Neuronal stem cell (in vitro differentiated cells): ENCODE data around the gene RPS27A.

Experiments
- DNase-seq: peaks from one replicate; pipeline ENCODE4 v3.0.0-alpha.2; 2013; ENCODE audit warnings: low spot score
- H2AFZ ChIP-seq: one replicate; pipeline ENCODE4 v1.6.1; 2013; ENCODE audit warnings: mild to moderate bottlenecking, low read length, inconsistent platforms
- H2AK5ac ChIP-seq: 2 replicates; pipeline ENCODE4 v1.6.1; 2013; ENCODE audit warnings: low read depth, mild to moderate bottlenecking, inconsistent platforms, low read length, moderate library complexity, mixed read lengths
- H2BK120ac ChIP-seq: 2 replicates; pipeline ENCODE4 v1.6.1; 2013; ENCODE audit warnings: low read depth, mild to moderate bottlenecking, inconsistent platforms, low read length, moderate library complexity, mixed read lengths
- H2BK12ac ChIP-seq: one replicate; pipeline ENCODE4 v1.6.1; 2013; ENCODE audit warnings: low read length, inconsistent platforms
- H2BK15ac ChIP-seq: 2 replicates; pipeline ENCODE4 v1.6.1; 2013; ENCODE audit warnings: mild to moderate bottlenecking, low read length, inconsistent platforms, mixed read lengths
- H2BK5ac ChIP-seq: one replicate; pipeline ENCODE4 v1.6.1; 2013; ENCODE audit warnings: inconsistent platforms, mild to moderate bottlenecking, low read length, moderate library complexity
- H3K14ac ChIP-seq: one replicate; pipeline ENCODE4 v1.6.1; 2013; ENCODE audit warnings: low read length, inconsistent platforms
- H3K18ac ChIP-seq: 2 replicates; pipeline ENCODE4 v1.6.1; 2013; ENCODE audit warnings: low read length, inconsistent platforms
- H3K23ac ChIP-seq: 2 replicates; pipeline ENCODE4 v1.6.1; 2013; ENCODE audit warnings: low read depth, mild to moderate bottlenecking, mixed read lengths, low read length, inconsistent platforms; ENCODE audit not compliant: poor library complexity
- H3K27ac ChIP-seq: replicated peaks from 3 replicates; pipeline ENCODE4 v1.5.1; 2013; ENCODE audit warnings: low read length, inconsistent platforms
- H3K27me3 ChIP-seq, 3 experiments: 2 replicates each; pipeline ENCODE4 v1.6.1; 2013; ENCODE audit warnings: low read length in 3 of 3, mild to moderate bottlenecking in 2 of 3, inconsistent platforms in 1 of 3, low read depth in 1 of 3, mixed read lengths in 1 of 3, moderate library complexity in 1 of 3; ENCODE audit not compliant: control insufficient read depth in 3 of 3, insufficient read depth in 3 of 3
- H3K36me3 ChIP-seq, 2 donors: replicated peaks in 1 of 2; 2 replicates each; pipeline ENCODE4 v1.6.1; 2013; ENCODE audit warnings: low read length in 2 of 2; ENCODE audit not compliant: control insufficient read depth in 2 of 2, insufficient read depth in 2 of 2
- H3K4ac ChIP-seq: 2 replicates; pipeline ENCODE4 v1.6.1; 2013; ENCODE audit warnings: inconsistent platforms, mild to moderate bottlenecking, low read length, moderate library complexity
- H3K4me1 ChIP-seq, 2 donors: 1 replicate in 1 of 2; 2 replicates in 1 of 2; pipeline ENCODE4 v1.6.1; 2013; ENCODE audit warnings: low read length in 2 of 2, low read depth in 1 of 2; ENCODE audit not compliant: control insufficient read depth in 2 of 2, insufficient read depth in 1 of 2
- H3K4me2 ChIP-seq: one replicate; pipeline ENCODE4 v1.6.1; 2013; ENCODE audit warnings: mild to moderate bottlenecking, low read length, inconsistent platforms; ENCODE audit not compliant: insufficient read depth, poor library complexity, severe bottlenecking
- H3K4me3 ChIP-seq, 2 donors: 2 replicates each; pipeline ENCODE4 v1.5.1; 2013; ENCODE audit warnings: low read length in 2 of 2, mild to moderate bottlenecking in 2 of 2, inconsistent platforms in 1 of 2, moderate library complexity in 1 of 2
- H3K79me1 ChIP-seq: one replicate; pipeline ENCODE4 v1.6.1; 2013; ENCODE audit warnings: low read depth, mild to moderate bottlenecking, inconsistent platforms, low read length, moderate library complexity
- H3K9ac ChIP-seq: one replicate; pipeline ENCODE4 v1.6.1; 2013; ENCODE audit warnings: mild to moderate bottlenecking, low read depth, low read length, inconsistent platforms; ENCODE audit not compliant: poor library complexity
- H3K9me3 ChIP-seq, 2 donors: replicated peaks in 1 of 2; 2 replicates each; pipeline versions ENCODE3 to v1.6.1; 2013; ENCODE audit warnings: low read length in 2 of 2, mild to moderate bottlenecking in 2 of 2, inconsistent platforms in 1 of 2, low read depth in 1 of 2, mixed read lengths in 1 of 2, moderate library complexity in 1 of 2; ENCODE audit not compliant: control insufficient read depth in 2 of 2, insufficient read depth in 1 of 2
- H4K8ac ChIP-seq: one replicate; pipeline ENCODE4 v1.6.1; 2013; ENCODE audit warnings: low read depth, mild to moderate bottlenecking, inconsistent platforms, low read length, moderate library complexity
- H4K91ac ChIP-seq: one replicate; pipeline ENCODE4 v1.6.1; 2013; ENCODE audit warnings: low read length, low read depth, mild to moderate bottlenecking, inconsistent platforms; ENCODE audit not compliant: poor library complexity
- WGBS, 2 donors: extraction: QIAGEN DNeasy Blood & Tissue Kit; methylation state at CpG; one replicate each; pipeline ENCODE4 v1.1.7; 2013; ENCODE audit warnings: missing lambda C conversion rate in 2 of 2, mixed read lengths in 1 of 2; ENCODE audit not compliant: insufficient read length in 2 of 2, insufficient replicate concordance in 1 of 2; ENCODE audit errors: extremely low coverage in 2 of 2; 5-methylcytosine and 5-hydroxymethylcytosine counted together

The RPS27A gene

GRCh38 chr2:55228226-55228563 is 4.3 kb upstream of the RPS27A start:
- H3K79me1 ChIP-seq: peaks cover 3% of the 10 kb centered on the region
- H3K27me3 ChIP-seq: no peaks in the 10 kb centered on the region
- peaks cover 1 to 31% of the 10 kb centered on the region in 2 donors for H3K36me3 ChIP-seq
- no peak overlapping the region for H3K23ac ChIP-seq
- DNase-seq: no peak
- peaks cover 0 to under 1% of the 10 kb centered on the region in 2 donors for H3K4me1 ChIP-seq
- no peak overlapping the region for H2BK120ac ChIP-seq
- no peak overlapping the region for H2AK5ac ChIP-seq
- no peak overlapping the region for H2AFZ ChIP-seq
- peaks cover 2 to 7% of the 10 kb centered on the region in 2 donors for H3K9me3 ChIP-seq
- H2BK12ac ChIP-seq: no peak overlapping the region
- no peak overlapping the region for H3K18ac ChIP-seq
- H3K14ac ChIP-seq: no peak overlapping the region
- H2BK5ac ChIP-seq: no peak overlapping the region
- H3K9ac ChIP-seq: no peak overlapping the region
- H3K4ac ChIP-seq: no peak overlapping the region
- no peak overlapping the region for H4K8ac ChIP-seq
- no peak overlapping the region for H3K27ac ChIP-seq
- no peak overlapping the region for H3K4me3 ChIP-seq
- H4K91ac ChIP-seq: no peak overlapping the region
- H3K4me2 ChIP-seq: no peak overlapping the region
- no peak overlapping the region for H2BK15ac ChIP-seq

DNA sequence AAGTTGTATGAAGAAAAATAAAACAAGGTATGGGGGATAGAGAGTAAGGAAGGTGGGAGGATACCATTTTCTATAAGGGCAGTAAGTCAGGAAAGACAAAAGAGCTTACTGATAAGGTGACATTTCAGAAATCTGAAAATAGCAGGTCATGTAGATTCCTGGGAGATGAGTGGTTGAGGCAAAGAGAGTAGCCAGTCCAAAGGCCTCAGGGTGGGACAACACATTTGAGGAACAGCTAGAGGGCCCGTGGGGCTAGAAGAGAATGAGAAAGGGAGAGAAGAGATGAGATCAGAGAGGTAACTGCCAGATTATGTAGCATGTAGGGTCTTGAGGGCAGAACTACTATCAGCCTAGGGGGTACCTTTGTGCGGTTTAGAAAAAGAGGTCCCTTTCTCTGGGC is 3.3 kb upstream of the RPS27A start:
- no peak overlapping the region for H4K91ac ChIP-seq
- H2BK15ac ChIP-seq: no peak overlapping the region
- peaks cover 3 to 38% of the 10 kb centered on the region in 2 donors for H3K36me3 ChIP-seq
- no peak overlapping the region for H3K14ac ChIP-seq
- H3K27me3 ChIP-seq: no peaks in the 10 kb centered on the region
- no CpG with 5 or more reads among the region's 2 CpGs for WGBS, 2 donors
- H2AK5ac ChIP-seq: no peak overlapping the region
- H3K79me1 ChIP-seq: peaks cover 3% of the 10 kb centered on the region
- no peak overlapping the region for H2AFZ ChIP-seq
- no peak overlapping the region for H3K4ac ChIP-seq
- no peak overlapping the region for H4K8ac ChIP-seq
- H3K4me2 ChIP-seq: no peak overlapping the region
- H2BK5ac ChIP-seq: no peak overlapping the region
- DNase-seq: no peak
- no peak overlapping the region for H3K9ac ChIP-seq
- no peak overlapping the region for H2BK12ac ChIP-seq
- no peak overlapping the region for H3K27ac ChIP-seq
- H2BK120ac ChIP-seq: no peak overlapping the region
- peaks cover 0 to 4% of the 10 kb centered on the region in 2 donors for H3K9me3 ChIP-seq
- H3K4me3 ChIP-seq: no peak overlapping the region
- H3K4me1 ChIP-seq: peaks cover 3 to 9% of the 10 kb centered on the region in 2 donors
- no peak overlapping the region for H3K18ac ChIP-seq
- H3K23ac ChIP-seq: no peak overlapping the region

GRCh38 chr2:55230551-55230950 is 1.9 kb upstream of the RPS27A start:
- Histone ChIP-seq H4K91ac (no peak overlapping the region), H3K4me3 (no peak overlapping the region), H3K79me1 (peaks cover 2% of the 10 kb centered on the region), H4K8ac (no peak overlapping the region), H2AFZ (no peak overlapping the region), H3K23ac (no peak overlapping the region), H3K27ac (no peak overlapping the region), H2BK15ac (no peak overlapping the region), H3K9me3 (no peaks in the 10 kb centered on the region), H2BK12ac (no peak overlapping the region), H2BK120ac (no peak overlapping the region), H3K27me3 (no peaks in the 10 kb centered on the region), H2AK5ac (no peak overlapping the region), H2BK5ac (no peak overlapping the region), H3K4me2 (no peak overlapping the region), H3K14ac (no peak overlapping the region), H3K4ac (no peak overlapping the region), H3K4me1 (peaks cover 5 to 9% of the 10 kb centered on the region in 2 donors), H3K36me3 (peaks cover 6 to 38% of the 10 kb centered on the region in 2 donors), H3K9ac (no peak overlapping the region), H3K18ac (no peak overlapping the region)
- no CpG with 5 or more reads among the region's 3 CpGs for WGBS, 2 donors
- no peak for DNase-seq

- Histone ChIP-seq H3K14ac (no peak overlapping the region), H3K9ac (peak overlapping the region; percentile 75), H3K4ac (no peak overlapping the region), H3K79me1 (peaks cover 2% of the 10 kb centered on the region), H3K27me3 (no peaks in the 10 kb centered on the region), H4K8ac (no peak overlapping the region), H3K4me1 (peaks cover 5 to 9% of the 10 kb centered on the region in 2 donors), H2BK120ac (no peak overlapping the region), H2AFZ (peak overlapping the region; percentile 85), H2BK12ac (no peak overlapping the region), H2AK5ac (no peak overlapping the region), H3K36me3 (peaks cover 9 to 49% of the 10 kb centered on the region in 2 donors), H3K18ac (peak overlapping the region; percentile 33), H3K27ac (peak overlapping the region; percentile 51), H3K23ac (peak overlapping the region; percentile 53), H3K4me2 (peak overlapping the region; percentile 57), H2BK15ac (no peak overlapping the region), H3K4me3 (peak overlapping the region; percentile 64 to 93), H2BK5ac (no peak overlapping the region), H4K91ac (no peak overlapping the region), H3K9me3 (no peaks in the 10 kb centered on the region)
- DNase-seq: no peak
- no CpG with 5 or more reads among the region's 13 CpGs for WGBS, 2 donors
These were observed 873 bp upstream of the RPS27A start for GRCh38 chr2:55231546-55232083.
